Natural killer cell (primary cell): Measurements from ENCODE around the gene MYLK4. TPM values are rescaled to one million over a fixed set of nuclear protein-coding genes. Genes with fewer than 3 reads are reported as not detected.
A peak's percentile ranks its signal among the peaks of the same experiment; 100 is the strongest.

Experiments used
- ATAC-seq, 3 donors: fragments of 150-1000 bp in 2 of 3; fragments of 200-7000 bp in 1 of 3; cut with Tn5 transposase; 1 replicate in 1 of 3; 2 replicates in 2 of 3; pipeline ENCODE4 v1.10.0; 2021; ENCODE audit warnings: mild to moderate bottlenecking in 2 of 3, moderate library complexity in 2 of 3
- DNase-seq, 2 donors: peaks; one replicate each; pipeline versions ENCODE4 v3.0.0 to v3.0.0-alpha.2; 2013 to 2021; ENCODE audit warnings: mixed read lengths in 1 of 2
- H3K27ac ChIP-seq: one replicate; pipeline ENCODE4 v1.5.1; 2013; ENCODE audit warnings: mild to moderate bottlenecking, low read length
- H3K27me3 ChIP-seq: one replicate; pipeline ENCODE4 v1.6.1; 2013; ENCODE audit warnings: low read length; ENCODE audit not compliant: control insufficient read depth, insufficient read depth
- H3K36me3 ChIP-seq: one replicate; pipeline ENCODE4 v1.6.1; 2013; ENCODE audit warnings: low read length; ENCODE audit not compliant: control insufficient read depth, insufficient read depth
- H3K4me1 ChIP-seq: one replicate; pipeline ENCODE4 v1.6.1; 2013; ENCODE audit warnings: low read length; ENCODE audit not compliant: control insufficient read depth, insufficient read depth
- H3K4me3 ChIP-seq: one replicate; pipeline ENCODE4 v1.5.1; 2013; ENCODE audit warnings: low read length
- H3K9me3 ChIP-seq: one replicate; pipeline ENCODE4 v1.6.1; 2013; ENCODE audit warnings: low read length; ENCODE audit not compliant: control insufficient read depth, insufficient read depth
- H3K27ac Mint-ChIP-seq, 2 donors: one replicate each; pipeline ENCODE4 v1.8.0; 2022; ENCODE audit warnings: mild to moderate bottlenecking in 2 of 2, mixed read lengths in 2 of 2, moderate library complexity in 1 of 2
- H3K27me3 Mint-ChIP-seq, 2 donors: one replicate each; pipeline ENCODE4 v1.8.0; 2022; ENCODE audit warnings: low read depth in 2 of 2, mixed read lengths in 2 of 2
- H3K36me3 Mint-ChIP-seq: one replicate; pipeline ENCODE4 v1.8.0; 2022; ENCODE audit warnings: mixed read lengths
- H3K4me1 Mint-ChIP-seq, 2 donors: one replicate each; pipeline ENCODE4 v1.8.0; 2022; ENCODE audit warnings: mixed read lengths in 2 of 2
- H3K4me3 Mint-ChIP-seq: one replicate; pipeline ENCODE4 v1.8.0; 2022; ENCODE audit warnings: mild to moderate bottlenecking, moderate library complexity, mixed read lengths
- H3K9me3 Mint-ChIP-seq, 2 donors: one replicate each; pipeline ENCODE4 v1.8.0; 2022; ENCODE audit warnings: mixed read lengths in 2 of 2
- CTCF ChIP-seq: fragments of 200-600 bp; IDR thresholded peaks from one replicate; pipeline ENCODE4 v1.8.0; 2022; ENCODE audit warnings: antibody characterized with exemption
- WGBS: methylation state at CpG from one replicate; pipeline ENCODE4 v1.1.7; 2013; ENCODE audit warnings: missing lambda C conversion rate; ENCODE audit not compliant: insufficient coverage; 5-methylcytosine and 5-hydroxymethylcytosine counted together
- intact Hi-C: fragments of 100-400 bp; cut with micrococcal nuclease; formaldehyde crosslinking; loops from one replicate; pipeline ENCODE4 v1.14.2; 2022
- total RNA-seq, 4 donors: library from RNA; stranded (reverse); fragments of 120-200 nt in 1 of 4; gene quantifications; one replicate each; pipeline versions ENCODE4 v1.2.3 to v1.2.4, GENCODE V29; 2013 to 2022

Gene MYLK4
- total RNA-seq, 3 donors from 2014 or later (not counting 1 experiment from before 2014, with no cell fraction given) = 0.45 to 1.1 (median 0.88) TPM

DNA sequence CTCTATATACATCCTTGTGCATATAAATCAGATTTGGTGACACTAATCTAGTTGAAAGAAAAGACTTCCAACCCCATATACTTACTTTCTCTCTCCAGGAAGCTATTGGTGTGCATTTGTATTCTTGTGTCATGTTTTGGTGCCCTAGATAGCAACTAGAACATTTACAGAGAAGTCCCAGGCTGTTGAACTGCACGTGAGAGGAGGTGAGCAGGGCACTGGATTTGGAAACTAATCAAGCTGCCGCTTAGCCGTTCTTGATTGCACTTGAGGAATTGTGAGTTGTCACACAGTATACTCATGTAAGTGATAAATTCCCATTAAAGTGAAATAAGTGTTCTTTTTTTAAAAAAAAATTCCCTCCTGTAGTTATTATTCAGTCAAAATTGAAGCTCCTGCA lies 22.1 kb upstream of the MYLK4 start:
- Histone ChIP-seq H3K9me3 (no peaks in the 10 kb centered on the region), H3K27me3 (no peaks in the 10 kb centered on the region), H3K4me1 (peaks cover 4% of the 10 kb centered on the region), H3K27ac (no peak overlapping the region), H3K4me3 (no peak overlapping the region), H3K36me3 (peaks cover 25% of the 10 kb centered on the region)
- H3K4me1 Mint-ChIP-seq = peaks cover 52 to 56% of the 10 kb centered on the region in 2 donors
- ATAC-seq (no peak), DNase-seq (no peak)
- H3K36me3 Mint-ChIP-seq = no peaks in the 10 kb centered on the region
- intact Hi-C loops = no loop called here
- no peak for TF ChIP-seq CTCF
- no peak overlapping the region for H3K4me3 Mint-ChIP-seq
- H3K27ac Mint-ChIP-seq = no peak overlapping the region
- WGBS = 64% methylated on average over 1 of the region's 3 CpGs
- no peaks in the 10 kb centered on the region for H3K27me3 Mint-ChIP-seq
- no peaks in the 10 kb centered on the region for H3K9me3 Mint-ChIP-seq

DNA sequence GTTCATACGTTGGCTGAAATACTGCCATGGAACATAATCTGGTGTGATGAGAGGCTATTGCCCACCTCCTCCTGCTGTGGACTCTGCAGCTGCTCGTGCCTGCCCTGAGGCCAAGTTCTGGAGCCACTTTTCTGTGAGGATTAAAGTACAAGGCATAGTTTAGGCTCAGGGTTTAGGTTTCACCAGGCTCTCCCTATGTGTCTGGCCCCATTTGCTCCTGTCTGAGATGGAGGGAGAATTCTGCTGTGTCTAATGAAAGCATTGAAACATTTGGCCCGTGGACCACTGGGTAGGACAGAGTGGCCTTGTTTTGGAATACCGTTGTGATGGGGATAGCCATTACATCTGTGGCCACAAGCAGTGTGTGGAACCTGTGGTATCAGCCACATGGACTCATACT lies 20.4 kb upstream of the MYLK4 start:
- 96% methylated on average over 4 of the region's 4 CpGs for WGBS
- no peak overlapping the region for H3K4me3 ChIP-seq
- H3K4me1 ChIP-seq = peaks cover 17% of the 10 kb centered on the region
- peaks cover 25% of the 10 kb centered on the region for H3K36me3 ChIP-seq
- no peaks in the 10 kb centered on the region for H3K27me3 ChIP-seq
- no peaks in the 10 kb centered on the region for H3K36me3 Mint-ChIP-seq
- TF ChIP-seq CTCF = no peak
- intact Hi-C loops = no loop called here
- H3K4me1 Mint-ChIP-seq = peaks cover 54 to 63% of the 10 kb centered on the region in 2 donors
- H3K27me3 Mint-ChIP-seq = no peaks in the 10 kb centered on the region
- no peaks in the 10 kb centered on the region for H3K9me3 Mint-ChIP-seq
- no peak overlapping the region for H3K27ac ChIP-seq
- H3K4me3 Mint-ChIP-seq = no peak overlapping the region
- no peak for ATAC-seq
- DNase-seq = no peak
- no peak overlapping the region for H3K27ac Mint-ChIP-seq
- no peaks in the 10 kb centered on the region for H3K9me3 ChIP-seq

GRCh38 chr6:2770171-2770570 lies 19.4 kb upstream of the MYLK4 start:
- intact Hi-C loops = no loop called here
- peaks cover 50 to 58% of the 10 kb centered on the region in 2 donors for H3K4me1 Mint-ChIP-seq
- no peak for DNase-seq
- no peak for ATAC-seq
- no peaks in the 10 kb centered on the region for H3K27me3 Mint-ChIP-seq
- no peaks in the 10 kb centered on the region for H3K36me3 Mint-ChIP-seq
- no peaks in the 10 kb centered on the region for H3K27me3 ChIP-seq
- H3K9me3 Mint-ChIP-seq = no peaks in the 10 kb centered on the region
- H3K27ac ChIP-seq = no peak overlapping the region
- TF ChIP-seq CTCF = no peak
- H3K9me3 ChIP-seq = no peaks in the 10 kb centered on the region
- H3K4me3 Mint-ChIP-seq = no peak overlapping the region
- peaks cover 17% of the 10 kb centered on the region for H3K4me1 ChIP-seq
- H3K4me3 ChIP-seq = no peak overlapping the region
- 64% methylated on average over 11 of the region's 13 CpGs for WGBS
- H3K27ac Mint-ChIP-seq = peak overlapping the region in 1 of 2 donors; percentile 24
- peaks cover 24% of the 10 kb centered on the region for H3K36me3 ChIP-seq

DNA sequence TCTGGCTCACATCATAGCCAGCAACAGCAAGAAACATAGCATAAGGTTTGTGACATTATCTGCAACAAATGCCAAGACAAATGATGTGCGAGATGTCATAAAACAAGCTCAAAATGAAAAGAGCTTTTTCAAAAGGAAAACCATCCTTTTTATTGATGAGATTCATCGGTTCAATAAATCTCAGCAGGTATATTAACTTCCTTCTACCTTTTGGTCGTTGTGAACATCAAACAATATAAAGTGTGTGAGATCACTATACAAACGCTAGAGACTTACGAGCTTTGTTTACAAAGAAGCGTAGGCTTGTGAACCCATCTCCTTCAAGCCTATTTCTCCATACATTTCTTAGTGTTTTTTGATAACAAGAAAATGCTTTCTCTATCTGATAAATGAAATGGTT lies 18.0 kb upstream of the MYLK4 start:
- peaks cover 49 to 57% of the 10 kb centered on the region in 2 donors for H3K4me1 Mint-ChIP-seq
- no peak for TF ChIP-seq CTCF
- H3K27ac Mint-ChIP-seq = peak overlapping the region; percentile 4 to 98
- Histone ChIP-seq H3K4me3 (no peak overlapping the region), H3K36me3 (peaks cover 19% of the 10 kb centered on the region), H3K27me3 (no peaks in the 10 kb centered on the region), H3K4me1 (peaks cover 25% of the 10 kb centered on the region), H3K27ac (no peak overlapping the region), H3K9me3 (no peaks in the 10 kb centered on the region)
- ATAC-seq (no peak), DNase-seq (no peak)
- H3K4me3 Mint-ChIP-seq = peak overlapping the region; percentile 76
- 81% methylated on average over 1 of the region's 6 CpGs for WGBS
- no peaks in the 10 kb centered on the region for H3K9me3 Mint-ChIP-seq
- no peaks in the 10 kb centered on the region for H3K36me3 Mint-ChIP-seq
- H3K27me3 Mint-ChIP-seq = no peaks in the 10 kb centered on the region
- intact Hi-C loops = loop anchor here (10.0 kb wide), 1 partner anchor 524 kb away; the partner anchor contains the start of gene GMDS
